ENCODE results near the gene HES7.
"Not testable (repeated sequence)": the region's sequence is repeated elsewhere in the genome, so short reads cannot be mapped to it uniquely, and the experiment has no call there.

Gene HES7

DNA sequence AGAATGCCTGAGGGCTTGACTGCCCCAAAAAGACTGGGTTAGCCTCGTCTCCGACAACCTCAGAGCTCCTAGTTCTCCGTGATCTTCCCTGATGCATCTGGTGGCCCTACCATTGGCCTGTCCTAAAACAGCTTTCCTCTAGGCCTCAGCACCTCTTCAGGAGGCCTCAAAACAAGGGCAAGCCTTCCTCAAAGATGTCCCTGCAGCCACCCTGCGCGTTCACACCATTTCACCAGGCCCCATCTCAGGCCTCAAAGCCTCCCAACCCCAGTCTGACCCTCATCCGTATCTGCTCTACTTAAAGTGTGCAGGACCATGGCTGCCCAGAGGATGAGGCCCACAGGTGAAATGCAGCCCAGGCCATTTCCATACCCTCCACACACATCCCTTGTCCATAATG lies 13.0 kb downstream of the HES7 start:
- H3K4me3 ChIP-seq (ENCODE audit: low read length): no peak overlapping the region

GRCh38 chr17:8110456-8110804 lies 13.5 kb downstream of the HES7 start:
- no peak for DNase-seq (ENCODE audit: low read depth, low spot score)
- H3K4me3 ChIP-seq (ENCODE audit: low read length): no peak overlapping the region

More for the DNA sequence above, 13.0 kb downstream of the HES7 start:
- no peak for DNase-seq (ENCODE audit: low read depth, low spot score)

GRCh38 chr17:8109661-8110455 lies 14.0 kb downstream of the HES7 start:
- no peak overlapping the region for H3K4me3 ChIP-seq (ENCODE audit: low read length)
- no peak for DNase-seq (ENCODE audit: low read depth, low spot score)

DNA sequence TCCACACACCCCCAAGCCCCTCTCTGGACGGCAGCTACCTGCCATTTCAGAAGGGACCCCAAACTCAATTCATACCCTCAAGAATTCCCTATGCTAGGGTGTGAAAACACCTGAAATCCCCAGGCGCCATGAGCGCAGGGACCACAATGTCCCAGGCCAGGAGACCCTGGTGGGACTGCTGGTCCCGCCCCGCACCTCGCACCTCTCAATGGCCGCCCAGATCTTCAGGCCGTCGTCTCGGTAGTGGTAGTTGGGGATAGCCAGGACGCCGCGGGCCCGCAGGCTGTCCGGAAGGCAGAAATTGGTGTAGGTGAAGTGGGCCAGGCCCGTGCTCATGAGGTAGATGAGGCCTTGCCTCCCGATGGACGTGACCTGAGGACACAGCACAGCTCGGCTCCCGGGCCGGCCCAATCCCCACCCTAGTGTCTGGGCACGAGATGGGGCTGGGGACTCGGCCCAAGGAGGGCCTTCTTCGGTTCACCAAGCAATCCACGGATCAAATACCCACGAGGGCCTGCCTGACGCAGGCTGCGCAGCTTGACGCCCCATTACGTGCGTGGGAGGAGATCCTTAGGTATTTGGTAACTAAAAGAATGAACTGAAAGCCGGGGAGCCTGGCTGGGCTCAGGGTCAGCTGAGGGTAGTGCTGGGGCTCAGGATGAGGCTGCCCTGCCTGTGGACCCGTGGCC lies 14.8 kb downstream of the HES7 start:
- DNase-seq (ENCODE audit: low read depth, low spot score): no peak
- no peak overlapping the region for H3K4me3 ChIP-seq (ENCODE audit: low read length)

DNA sequence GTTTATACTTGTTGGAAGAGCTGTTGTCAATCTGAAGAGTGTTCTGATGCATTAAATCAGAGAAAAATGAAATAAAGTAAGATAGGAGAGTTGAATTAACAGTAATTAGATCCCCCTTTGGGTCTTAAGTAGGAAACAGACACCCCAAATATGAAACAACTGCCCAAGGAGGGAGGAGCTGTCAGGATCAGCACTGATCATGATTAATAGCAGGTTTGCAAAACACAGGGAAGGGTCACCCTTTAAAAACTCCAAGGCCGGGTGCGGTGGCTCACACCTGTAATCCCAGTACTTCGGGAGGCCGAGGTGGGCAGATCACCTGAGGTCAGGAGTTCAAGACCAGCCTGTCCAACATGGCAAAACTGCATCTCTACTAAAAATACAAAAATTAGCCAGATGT lies 16.9 kb downstream of the HES7 start:
- not testable (repeated sequence) for H3K4me3 ChIP-seq (ENCODE audit: low read length); DNase-seq (ENCODE audit: low read depth, low spot score)

GRCh38 chr17:8105957-8106398 lies 17.9 kb downstream of the HES7 start:
- DNase-seq (ENCODE audit: low read depth, low spot score): no peak
- H3K4me3 ChIP-seq (ENCODE audit: low read length): no peak overlapping the region

GRCh38 chr17:8104911-8105310 lies 19.0 kb downstream of the HES7 start:
- H3K4me3 ChIP-seq (ENCODE audit: low read length): no peak overlapping the region
- DNase-seq (ENCODE audit: low read depth, low spot score): no peak

GRCh38 chr17:8103549-8103948 lies 20.4 kb downstream of the HES7 start:
- DNase-seq (ENCODE audit: low read depth, low spot score): no peak
- no peak overlapping the region for H3K4me3 ChIP-seq (ENCODE audit: low read length)

GRCh38 chr17:8101721-8102120 lies 22.2 kb downstream of the HES7 start:
- no peak overlapping the region for H3K4me3 ChIP-seq (ENCODE audit: low read length)
- DNase-seq (ENCODE audit: low read depth, low spot score): no peak

GRCh38 chr17:8100763-8101162 lies 23.1 kb downstream of the HES7 start:
- no peak for DNase-seq (ENCODE audit: low read depth, low spot score)
- no peak overlapping the region for H3K4me3 ChIP-seq (ENCODE audit: low read length)

DNA sequence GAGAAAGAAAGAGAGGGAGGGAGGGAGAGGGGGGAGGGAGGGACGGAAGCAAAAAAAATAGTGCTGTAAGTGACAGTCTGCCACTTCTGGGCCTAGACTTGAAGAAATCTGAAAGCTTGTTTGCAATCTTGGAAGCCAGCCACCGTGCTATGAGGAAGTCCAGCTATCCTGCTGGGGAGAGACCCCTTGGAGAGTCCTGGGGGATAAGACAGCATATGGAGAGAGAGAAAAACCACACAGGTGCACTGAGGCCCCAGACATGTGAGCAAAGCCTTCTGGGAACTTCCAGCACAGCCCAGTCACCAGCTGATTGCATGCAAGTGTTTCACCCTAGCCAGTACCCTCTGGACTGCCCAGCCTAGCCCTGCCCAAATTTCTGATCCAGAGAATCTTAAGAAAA lies 23.8 kb downstream of the HES7 start:
- no peak for DNase-seq (ENCODE audit: low read depth, low spot score)
- H3K4me3 ChIP-seq (ENCODE audit: low read length): no peak overlapping the region

GRCh38 chr17:8096541-8096940 lies 27.4 kb downstream of the HES7 start:
- no peak overlapping the region for H3K4me3 ChIP-seq (ENCODE audit: low read length)
- DNase-seq (ENCODE audit: low read depth, low spot score): no peak

DNA sequence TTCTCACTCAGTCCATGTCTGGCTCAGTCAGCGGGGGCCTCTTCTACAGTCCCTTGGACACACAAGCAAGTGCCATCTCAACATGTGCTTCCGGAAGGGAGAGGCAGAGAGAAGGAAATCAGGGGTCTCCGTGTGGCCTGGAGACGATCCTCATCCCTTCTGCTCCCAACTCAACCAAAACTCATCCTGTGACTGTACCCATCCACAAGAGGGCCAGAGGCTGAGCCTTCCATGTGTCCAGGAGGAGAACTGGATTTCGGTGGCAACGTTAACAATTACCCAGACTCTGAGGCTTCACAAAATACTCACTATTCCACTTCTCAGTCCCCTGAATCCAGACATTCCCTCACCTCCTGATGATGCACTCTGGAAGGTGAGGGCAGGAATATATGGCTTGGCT lies 28.5 kb downstream of the HES7 start:
- no peak overlapping the region for H3K4me3 ChIP-seq (ENCODE audit: low read length)
- no peak for DNase-seq (ENCODE audit: low read depth, low spot score)

GRCh38 chr17:8091033-8091687 lies 32.7 kb downstream of the HES7 start:
- no peak overlapping the region for H3K4me3 ChIP-seq (ENCODE audit: low read length)
- no peak for DNase-seq (ENCODE audit: low read depth, low spot score)

DNA sequence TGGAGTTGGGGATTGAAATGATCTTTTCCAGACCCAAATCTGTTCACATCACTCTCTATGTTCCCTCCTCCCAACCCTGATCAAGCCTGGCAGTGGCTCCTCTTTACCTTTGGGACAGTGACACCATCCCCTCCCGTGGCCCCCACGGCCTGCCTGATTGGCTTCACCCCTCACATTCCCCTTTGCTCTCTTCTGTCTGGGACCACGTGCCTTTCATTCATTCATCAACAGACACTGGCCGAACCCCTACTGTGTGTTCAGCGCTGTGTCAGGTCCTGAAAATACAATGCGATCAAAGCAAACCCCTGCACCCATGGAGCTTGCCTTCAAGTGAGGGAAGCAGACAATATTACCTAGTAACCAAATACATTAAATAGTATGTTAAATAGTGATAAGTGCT lies 34.2 kb downstream of the HES7 start:
- H3K4me3 ChIP-seq (ENCODE audit: low read length): no peak overlapping the region
- DNase-seq (ENCODE audit: low read depth, low spot score): no peak

DNA sequence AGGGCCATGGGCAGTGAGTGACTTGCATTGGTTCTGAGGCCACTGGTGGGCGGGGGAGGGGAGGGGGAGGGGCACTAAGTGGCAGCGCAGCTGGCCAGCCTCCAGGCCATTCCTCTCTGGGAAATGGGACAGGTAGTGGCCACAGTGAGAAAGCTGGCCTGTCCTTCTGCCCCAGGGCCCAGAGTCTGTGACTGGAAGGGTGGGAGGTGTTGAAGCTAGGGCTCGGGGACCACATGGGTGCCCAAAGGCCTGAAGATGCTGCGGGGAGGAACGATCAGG lies 36.0 kb downstream of the HES7 start:
- H3K4me3 ChIP-seq (ENCODE audit: low read length): no peak overlapping the region
- no peak for DNase-seq (ENCODE audit: low read depth, low spot score)

- DNase-seq (ENCODE audit: low read depth, low spot score): no peak
- H3K4me3 ChIP-seq (ENCODE audit: low read length): no peak within 1 kb of the TSS
Measured at GRCh38 chr17:8087075-8087951, 36.6 kb downstream of the HES7 start, which contains the start of gene ALOX12B. Gene ALOX12B (minus strand): TSS chr17:8087716. CDS start chr17:8087442, 274 bp downstream.

DNA sequence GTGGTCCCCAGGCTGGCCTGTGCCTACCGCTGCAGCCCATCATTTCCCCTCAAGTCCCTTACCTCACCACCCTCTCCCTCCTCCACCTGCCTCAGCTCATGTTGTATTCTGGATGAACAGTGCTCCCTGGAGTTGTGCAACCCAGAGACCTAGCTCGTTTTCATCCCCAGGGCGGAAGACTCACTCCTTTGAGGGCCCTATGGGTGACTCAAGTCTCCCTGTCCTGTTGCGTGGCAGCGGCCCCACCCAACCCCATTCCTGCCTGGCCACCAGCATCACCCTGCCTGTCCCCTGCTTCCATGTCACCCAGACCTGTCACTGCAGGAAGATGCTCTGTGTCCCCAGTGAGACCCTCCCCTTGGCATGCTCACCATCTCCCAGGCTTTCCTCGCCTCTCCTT lies 39.7 kb downstream of the HES7 start:
- no peak for DNase-seq (ENCODE audit: low read depth, low spot score)

DNA sequence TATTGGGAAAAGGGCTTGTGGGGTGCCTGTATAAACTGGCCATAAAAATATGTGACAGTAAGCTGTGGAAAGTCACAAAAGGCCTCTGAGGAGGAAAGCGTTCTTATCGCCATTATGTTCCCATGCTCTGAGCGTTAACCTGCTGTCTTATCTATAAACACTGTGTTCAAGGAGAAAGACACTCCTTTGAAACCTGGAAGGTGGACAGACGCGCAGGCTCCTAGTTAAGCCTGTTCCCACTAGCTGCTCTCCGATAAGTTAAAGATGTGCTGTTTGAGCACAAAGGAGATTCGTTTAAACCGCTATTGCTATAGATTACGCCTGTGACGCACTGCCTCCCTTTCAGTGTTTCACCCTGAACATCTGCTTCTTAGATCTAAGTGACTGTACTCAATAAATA lies 41.6 kb downstream of the HES7 start:
- DNase-seq (ENCODE audit: low read depth, low spot score): no peak
- no peak overlapping the region for H3K4me3 ChIP-seq (ENCODE audit: low read length)

More for the DNA sequence above, 39.7 kb downstream of the HES7 start:
- no peak overlapping the region for H3K4me3 ChIP-seq (ENCODE audit: low read length)
